Skeletal muscle cell (primary cell): ENCODE data around the gene TBC1D22A.

Experiments used
- DNase-seq: peaks from one replicate; pipeline ENCODE4 v3.0.0-alpha.2; 2010; ENCODE audit warnings: low read depth
- H3K4me3 ChIP-seq: 2 replicates; pipeline ENCODE4 v1.5.1; 2011; ENCODE audit warnings: low read depth, mild to moderate bottlenecking, control low read depth, low read length, moderate library complexity

TBC1D22A gene

DNA sequence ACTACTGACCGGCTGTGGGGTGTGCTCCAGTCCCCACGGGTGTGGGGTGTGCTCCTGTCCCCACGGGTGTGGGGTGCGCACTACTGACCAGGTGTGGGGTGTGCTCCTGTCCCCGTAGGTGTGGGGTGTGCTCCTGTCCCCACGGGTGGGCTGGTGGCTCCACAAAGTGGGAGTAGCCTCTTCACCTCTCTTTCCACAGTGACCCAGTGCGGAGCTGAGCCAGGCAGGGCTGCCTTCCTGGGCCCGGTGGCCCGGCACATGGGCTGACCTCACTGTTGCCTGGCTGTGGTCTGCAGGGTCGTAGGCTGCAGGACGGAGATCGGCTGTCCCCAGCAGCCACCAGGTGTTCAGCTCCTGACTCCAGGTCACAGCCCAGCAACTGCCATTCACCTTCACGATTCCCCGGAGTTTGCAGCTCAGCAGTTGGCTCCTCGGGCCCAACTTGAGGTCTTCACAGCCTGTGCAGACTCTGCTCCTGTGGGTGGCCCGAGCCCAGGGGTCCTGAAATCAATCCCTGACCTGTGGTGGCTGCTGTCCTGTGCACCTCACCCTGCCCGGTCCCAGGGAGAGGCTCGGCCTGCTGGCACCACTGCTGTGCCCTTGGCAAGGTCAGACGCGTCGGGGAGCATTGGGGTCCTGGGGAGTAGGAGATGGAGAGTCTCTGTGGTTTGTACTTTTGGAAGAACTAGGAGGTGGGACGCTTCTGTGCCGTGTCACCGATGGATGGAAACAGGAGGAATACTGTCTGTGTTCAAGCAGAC lies 414.3 kb downstream of the TBC1D22A start:
- DNase-seq = no peak
- H3K4me3 ChIP-seq = no peak overlapping the region

GRCh38 chr22:47177334-47177815 lies 414.9 kb downstream of the TBC1D22A start:
- H3K4me3 ChIP-seq = no peak overlapping the region
- no peak for DNase-seq

DNA sequence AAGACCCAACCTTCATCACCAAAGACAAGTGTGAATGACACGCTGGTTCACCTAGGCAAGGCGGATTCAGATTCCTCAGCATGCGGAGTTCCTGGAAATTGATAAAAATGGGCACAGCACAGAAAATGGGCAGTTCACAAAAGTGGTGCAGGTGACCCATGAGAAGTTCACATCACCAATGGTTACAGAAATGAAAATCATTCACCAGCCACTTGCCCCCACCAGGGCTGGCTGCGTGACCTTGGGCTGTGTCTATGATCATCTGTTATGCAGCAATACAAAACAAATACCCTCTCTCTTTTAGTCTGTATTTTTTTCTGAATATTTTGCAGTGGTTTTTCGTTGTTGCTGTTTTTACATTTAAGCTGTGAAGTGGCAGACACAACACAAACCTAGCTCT lies 415.9 kb downstream of the TBC1D22A start:
- DNase-seq = no peak
- no peak overlapping the region for H3K4me3 ChIP-seq

- DNase-seq = no peak
- H3K4me3 ChIP-seq = no peak overlapping the region
Measured at GRCh38 chr22:47180796-47181195, 418.3 kb downstream of the TBC1D22A start.

GRCh38 chr22:47187176-47187957 lies 424.9 kb downstream of the TBC1D22A start:
- no peak for DNase-seq
- no peak overlapping the region for H3K4me3 ChIP-seq

GRCh38 chr22:47188261-47189055 lies 426.0 kb downstream of the TBC1D22A start:
- DNase-seq = no peak

DNA sequence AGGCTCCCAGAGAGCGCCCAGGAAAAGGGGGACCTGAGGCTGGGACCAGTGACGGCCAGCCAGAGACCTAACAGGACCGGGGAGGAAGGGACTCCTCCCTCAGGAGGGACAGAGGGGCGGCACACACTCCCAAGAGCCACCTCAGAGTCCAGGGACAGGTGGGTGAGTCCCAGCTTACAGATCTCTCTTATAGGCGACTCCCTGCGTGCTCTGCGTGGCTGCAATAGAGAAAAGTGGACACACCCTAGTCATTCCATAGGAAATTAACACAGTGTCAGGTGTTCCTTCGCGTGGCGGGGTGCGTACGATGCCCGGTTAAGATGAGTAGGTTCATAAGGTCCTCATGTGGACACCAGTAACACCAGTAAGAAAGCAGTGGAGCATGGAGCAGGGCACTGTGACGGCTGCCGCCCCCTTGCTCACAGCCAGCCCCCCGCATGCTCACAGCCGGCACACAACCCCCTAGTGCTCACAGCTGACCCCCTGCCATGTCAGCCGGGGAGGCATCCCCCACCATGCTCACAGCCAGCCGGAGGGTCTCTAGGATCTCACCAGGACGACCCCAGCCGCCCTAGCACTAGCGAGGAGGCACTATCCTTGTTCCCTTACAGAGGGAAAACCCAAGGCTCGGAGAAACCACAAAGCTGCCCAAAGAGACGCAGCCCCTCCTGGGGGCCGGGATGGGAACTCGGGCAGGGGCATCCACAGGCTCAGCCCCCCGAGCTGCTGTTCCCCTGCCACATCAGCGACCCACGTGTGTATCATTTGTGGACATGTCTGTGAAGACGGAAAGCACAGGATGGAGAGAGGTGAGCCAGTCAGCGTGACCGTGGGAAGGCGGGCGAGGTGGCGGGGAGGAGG lies 426.8 kb downstream of the TBC1D22A start:
- no peak for DNase-seq
- no peak overlapping the region for H3K4me3 ChIP-seq

More at GRCh38 chr22:47188261-47189055, 426.0 kb downstream of the TBC1D22A start:
- H3K4me3 ChIP-seq = no peak overlapping the region

GRCh38 chr22:47190276-47190956 lies 428.0 kb downstream of the TBC1D22A start:
- no peak overlapping the region for H3K4me3 ChIP-seq
- no peak for DNase-seq

GRCh38 chr22:47190957-47191670 lies 428.7 kb downstream of the TBC1D22A start:
- no peak for DNase-seq
- no peak overlapping the region for H3K4me3 ChIP-seq

DNA sequence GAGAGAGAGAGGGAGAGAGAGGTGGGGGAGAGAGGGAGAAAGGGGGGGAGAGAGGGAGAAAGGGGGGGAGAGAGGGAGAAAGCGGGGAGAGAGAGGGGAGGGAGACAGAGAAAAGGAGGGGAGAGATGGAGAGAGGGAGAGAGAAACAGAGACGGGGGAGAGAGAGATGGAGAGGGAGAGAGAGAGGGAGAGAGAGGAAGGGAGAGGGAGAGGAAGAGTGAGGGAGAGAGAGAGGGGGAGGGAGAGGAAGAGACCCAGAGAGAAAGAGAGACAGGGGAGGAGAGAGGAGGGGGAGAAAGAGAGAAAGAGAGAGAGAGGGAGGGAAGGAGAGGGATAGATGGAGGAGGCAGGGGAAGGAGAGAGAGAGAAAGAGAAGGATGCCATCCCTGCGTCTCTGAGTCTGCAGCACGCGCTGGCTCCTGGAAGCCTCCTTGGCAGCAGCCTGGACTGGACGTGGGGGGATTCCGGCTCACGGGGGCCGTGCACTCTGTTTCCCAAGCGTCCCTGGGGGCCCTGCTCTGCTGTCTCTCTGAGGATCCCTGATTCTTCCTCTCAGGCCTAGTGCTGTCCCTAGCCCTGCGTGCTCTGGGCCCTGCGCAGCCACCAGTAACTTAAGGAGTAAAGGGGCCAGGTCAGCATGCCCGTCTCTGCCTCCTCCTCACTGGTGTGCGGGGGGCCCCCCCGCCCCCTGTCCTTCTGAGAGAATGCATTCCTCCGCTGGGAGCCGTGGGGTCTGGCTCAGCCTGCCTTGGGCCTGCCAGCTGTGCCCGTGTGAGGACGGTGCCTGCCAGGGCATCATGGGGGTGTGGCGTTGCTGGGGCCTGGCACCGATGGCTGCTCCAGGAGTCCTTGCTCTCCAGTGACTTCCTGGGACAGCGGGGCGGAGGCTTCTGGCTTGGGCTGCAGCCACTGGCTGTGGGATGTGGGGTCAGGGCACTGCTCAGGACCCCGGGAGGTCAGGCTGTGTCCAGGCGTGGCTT lies 429.5 kb downstream of the TBC1D22A start:
- H3K4me3 ChIP-seq = no peak overlapping the region
- DNase-seq = no peak

DNA sequence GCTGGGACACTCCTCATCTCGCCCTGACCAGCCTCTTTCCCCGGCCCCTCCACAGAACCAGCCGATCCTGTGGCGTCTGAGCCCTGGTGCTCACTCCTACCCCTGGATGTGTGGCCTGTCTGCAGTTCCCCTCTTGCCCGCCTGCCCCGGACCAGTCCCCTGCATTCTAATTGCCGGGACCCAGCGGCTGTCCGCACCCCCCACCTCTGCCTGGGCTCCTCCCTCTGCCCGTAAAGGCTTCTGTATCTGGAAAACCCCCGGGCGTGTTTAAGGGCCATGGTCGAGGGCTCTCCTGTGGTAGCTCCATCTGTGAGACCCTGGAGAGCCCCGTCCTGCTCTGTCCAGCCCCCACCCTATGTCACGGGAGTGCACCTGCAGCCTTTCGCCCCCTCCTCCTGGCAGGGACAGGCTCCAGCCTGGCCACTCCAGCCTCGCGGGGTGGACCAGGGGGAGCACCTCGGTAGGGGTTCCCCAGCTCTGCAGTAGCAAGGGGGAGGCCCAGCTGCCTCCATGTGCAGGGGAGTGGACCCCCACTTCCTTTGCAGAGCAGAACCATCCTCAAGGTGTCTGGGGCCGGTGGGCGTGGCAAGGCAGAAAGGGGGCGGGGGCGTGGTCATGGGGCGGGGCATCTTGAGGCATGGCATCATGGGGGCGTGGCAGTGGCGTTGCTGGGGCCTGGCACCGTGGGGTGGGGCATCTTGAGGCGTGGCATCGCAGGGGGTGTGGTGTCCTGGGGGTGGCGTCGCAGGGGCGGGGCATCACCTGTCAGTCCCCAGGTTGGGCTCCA lies 430.4 kb downstream of the TBC1D22A start:
- H3K4me3 ChIP-seq = no peak overlapping the region
- DNase-seq = no peak

DNA sequence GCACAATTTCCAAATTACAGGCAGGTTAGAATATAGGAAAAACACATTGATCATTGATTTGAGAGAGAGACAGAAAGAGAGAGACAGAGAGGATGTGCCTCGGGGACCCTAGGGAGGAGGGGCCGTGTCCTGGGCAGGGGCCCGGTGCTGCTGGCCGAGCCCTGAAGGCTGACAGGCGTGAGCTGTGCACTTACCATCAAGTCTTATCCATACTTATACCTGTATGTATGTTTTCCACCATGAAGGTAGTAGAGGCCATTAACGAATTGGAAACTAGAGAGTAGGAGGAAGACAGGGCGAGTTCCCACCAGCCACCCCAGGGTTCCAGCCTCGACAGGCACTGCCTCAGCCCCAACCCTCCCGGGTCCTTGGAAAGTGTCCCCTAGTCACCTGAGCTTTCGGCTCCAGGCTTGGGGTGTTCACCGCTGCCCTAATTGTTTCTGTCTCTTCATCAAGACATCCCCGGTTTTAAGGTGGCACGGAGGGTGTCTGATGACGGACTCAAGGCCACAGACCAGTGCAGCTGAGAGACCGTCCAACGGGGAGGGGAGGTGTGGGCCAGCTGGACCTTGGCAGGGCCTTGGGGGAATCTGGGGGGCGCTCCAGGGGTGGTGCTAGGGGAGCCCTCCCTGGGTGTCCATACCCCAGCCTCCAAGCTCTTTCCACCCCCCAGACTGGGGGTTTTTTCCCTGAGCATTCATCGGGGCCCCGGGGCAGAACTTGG lies 431.3 kb downstream of the TBC1D22A start:
- no peak for DNase-seq
- H3K4me3 ChIP-seq = no peak overlapping the region

DNA sequence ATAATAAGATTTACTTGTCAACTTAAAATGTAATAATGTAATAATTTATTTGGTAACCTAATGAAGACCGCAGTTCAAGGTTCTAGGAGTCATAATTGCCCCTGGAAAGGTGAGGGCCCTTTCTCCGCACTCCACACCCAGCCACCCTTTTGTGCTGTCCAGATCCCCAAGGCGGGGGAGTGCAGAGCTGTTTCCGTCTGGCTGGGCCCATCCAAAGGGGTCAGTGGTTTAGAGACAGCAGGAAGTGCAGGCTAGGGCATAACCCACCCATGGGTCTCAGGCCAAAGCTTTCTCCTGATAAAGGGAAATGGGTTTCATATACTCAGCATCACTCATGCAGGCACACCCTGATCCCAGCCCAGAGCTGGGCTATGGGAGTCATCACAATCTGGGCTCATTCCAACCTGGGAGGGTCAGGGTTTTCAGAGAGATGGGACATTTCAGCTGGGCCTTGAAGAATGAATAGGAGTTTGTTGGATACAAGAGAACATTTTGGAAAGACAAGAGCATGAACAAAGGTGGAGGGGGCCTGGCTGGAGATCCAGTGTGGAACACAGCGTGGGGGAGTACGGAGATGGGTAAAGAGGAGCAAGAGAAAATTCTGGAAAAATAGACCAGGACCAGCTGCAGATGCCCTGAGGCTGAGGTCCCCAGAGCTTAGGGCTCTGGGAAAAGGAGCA lies 432.2 kb downstream of the TBC1D22A start:
- no peak overlapping the region for H3K4me3 ChIP-seq
- DNase-seq = no peak

DNA sequence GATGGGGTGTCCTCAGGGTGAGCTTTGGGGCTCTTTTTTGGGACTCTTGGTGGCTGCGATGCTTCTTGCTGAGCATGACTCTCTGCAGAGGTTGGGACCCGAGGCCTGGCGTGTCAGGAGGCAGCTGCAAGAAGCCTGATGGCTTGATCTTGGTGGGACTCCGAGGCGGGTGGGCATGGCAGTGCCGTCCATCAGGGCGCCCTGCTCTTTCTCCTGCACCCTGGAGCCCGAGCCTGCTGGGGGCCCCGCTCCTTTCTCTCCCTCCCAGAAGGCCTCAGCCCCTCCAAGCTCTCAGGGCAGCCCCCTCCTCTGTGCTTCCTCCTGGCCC lies 432.7 kb downstream of the TBC1D22A start:
- DNase-seq = no peak
- no peak overlapping the region for H3K4me3 ChIP-seq
